KOPT-K1 (cell line): ENCODE measurements around the gene ZDHHC3.
A peak's percentile ranks its signal among the peaks of the same experiment; 100 is the strongest.

Experiments used
- H3K27ac ChIP-seq: fragments of 200-600 bp; sonication (generic); 2 replicates; pipeline ENCODE4 v1.5.1; 2016; ENCODE audit warnings: antibody characterized with exemption, mild to moderate bottlenecking, low read depth, low read length; ENCODE audit not compliant: poor library complexity, severe bottlenecking
- H3K36me3 ChIP-seq: fragments of 200-600 bp; sonication (generic); 2 replicates; pipeline ENCODE4 v1.5.1; 2017; ENCODE audit warnings: antibody characterized with exemption, mild to moderate bottlenecking, low read length, moderate library complexity; ENCODE audit not compliant: insufficient read depth
- H3K9me3 ChIP-seq: fragments of 200-600 bp; sonication (generic); 2 replicates; pipeline ENCODE4 v1.5.1; 2017; ENCODE audit warnings: antibody characterized with exemption, low read length, mild to moderate bottlenecking; ENCODE audit not compliant: insufficient read depth, poor library complexity, severe bottlenecking

ZDHHC3 gene

GRCh38 chr3:44976002-44976815 lies at the start of gene ZDHHC3, which contains the start of gene EXOSC7:
Gene ZDHHC3 (minus strand): TSS chr3:44976174. CDS start chr3:44959436, 16,738 bp downstream.
Gene EXOSC7 (plus strand): TSS chr3:44976244. CDS start chr3:44976278, 34 bp downstream.
- Histone ChIP-seq H3K27ac (peak within 1 kb of the TSS; percentile 84), H3K9me3 (no peaks in the 10 kb centered on the region), H3K36me3 (peaks cover 12% of the 10 kb centered on the region; the same call in 1 of the 2 replicates)

DNA sequence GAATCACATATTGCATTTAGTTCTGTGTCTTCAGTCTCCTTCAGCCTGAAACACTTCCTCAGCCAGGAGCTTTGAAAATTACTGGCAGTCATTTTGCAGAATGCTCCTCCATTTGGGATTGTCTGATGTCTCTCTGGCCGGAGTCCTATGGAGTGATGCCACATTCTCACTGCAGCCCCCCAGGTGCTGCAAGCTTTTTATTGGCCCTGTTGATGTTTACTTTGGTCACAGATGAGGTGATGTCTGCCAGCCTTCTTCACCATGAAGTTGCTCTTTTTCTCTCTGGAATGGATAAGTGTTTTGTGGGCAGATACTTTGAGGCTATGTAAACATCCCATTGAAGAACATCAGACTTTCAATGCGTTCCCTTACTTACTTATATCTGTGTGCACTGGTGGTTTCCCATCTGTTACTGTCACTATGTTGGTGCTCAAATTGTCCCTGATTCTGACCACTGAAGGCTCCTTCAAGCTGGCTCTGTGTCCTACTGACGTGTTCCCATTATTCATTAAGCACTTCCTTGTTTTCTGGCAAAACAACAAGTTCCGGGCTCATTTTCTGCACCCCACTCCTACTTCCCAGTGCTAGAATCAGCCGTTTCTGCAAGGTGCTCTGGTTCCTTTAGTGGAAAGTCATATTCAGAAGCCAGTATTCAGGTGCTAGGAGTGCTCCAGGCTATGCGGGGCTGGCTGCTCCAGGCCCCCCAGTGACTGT lies 48.7 kb upstream of the ZDHHC3 start:
- H3K9me3 ChIP-seq, result no peaks in the 10 kb centered on the region
- no peak overlapping the region for H3K27ac ChIP-seq

DNA sequence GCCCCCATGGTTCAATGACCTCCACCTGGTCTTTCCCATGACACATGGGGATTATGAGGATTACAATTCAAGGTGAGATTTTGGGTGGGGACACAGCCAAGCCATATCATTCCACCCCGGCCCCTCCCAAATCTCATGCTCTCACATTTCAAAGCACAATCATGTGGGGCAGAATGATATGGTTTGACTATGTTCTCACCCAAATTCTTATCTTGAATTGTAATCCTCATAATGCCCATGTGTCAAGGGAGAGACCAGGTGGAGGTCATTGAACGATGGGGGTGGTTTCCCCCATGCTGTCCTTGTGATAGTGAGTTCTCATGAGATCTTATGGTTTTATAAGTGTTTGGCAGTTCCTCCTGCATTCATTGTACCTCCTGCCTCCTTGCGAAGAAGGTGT lies 47.7 kb upstream of the ZDHHC3 start:
- Histone ChIP-seq H3K36me3 (no peaks in the 10 kb centered on the region), H3K27ac (no peak overlapping the region), H3K9me3 (no peaks in the 10 kb centered on the region)

More for the DNA sequence above, 48.7 kb upstream of the ZDHHC3 start:
- H3K36me3 ChIP-seq, result no peaks in the 10 kb centered on the region

- Histone ChIP-seq H3K9me3 (no peaks in the 10 kb centered on the region), H3K27ac (no peak overlapping the region), H3K36me3 (0 out of 2 replicates have a peak, but pooled peaks cover 8% of the 10 kb centered on the region)
Observed at GRCh38 chr3:45021524-45022297, 45.7 kb upstream of the ZDHHC3 start.

GRCh38 chr3:45020534-45020933 lies 44.6 kb upstream of the ZDHHC3 start:
- Histone ChIP-seq H3K36me3 (peaks cover 17% of the 10 kb centered on the region; the same call in 1 of the 2 replicates), H3K27ac (peak overlapping the region; percentile 6), H3K9me3 (no peaks in the 10 kb centered on the region)

DNA sequence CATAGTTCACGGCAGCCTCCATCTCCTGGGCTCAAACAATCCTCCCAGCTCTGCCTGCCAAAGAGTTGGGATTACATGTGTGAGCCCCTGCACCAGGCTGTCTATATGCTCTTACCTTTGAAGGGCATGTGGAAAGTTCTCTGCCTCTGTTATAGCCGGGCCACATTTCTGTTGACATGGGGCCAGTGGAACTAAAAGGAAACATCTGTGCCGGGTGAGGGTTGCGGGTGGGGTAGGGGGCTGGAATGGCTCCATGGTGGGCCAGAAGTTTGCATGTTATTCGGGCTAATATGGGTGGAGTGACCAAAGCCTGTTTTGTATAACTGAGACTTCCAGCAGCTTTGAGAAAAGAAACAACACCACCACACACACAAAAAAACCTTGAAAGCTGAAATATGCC lies 41.8 kb upstream of the ZDHHC3 start:
- Histone ChIP-seq H3K36me3 (peaks cover 37% of the 10 kb centered on the region), H3K9me3 (no peaks in the 10 kb centered on the region), H3K27ac (no peak overlapping the region)

DNA sequence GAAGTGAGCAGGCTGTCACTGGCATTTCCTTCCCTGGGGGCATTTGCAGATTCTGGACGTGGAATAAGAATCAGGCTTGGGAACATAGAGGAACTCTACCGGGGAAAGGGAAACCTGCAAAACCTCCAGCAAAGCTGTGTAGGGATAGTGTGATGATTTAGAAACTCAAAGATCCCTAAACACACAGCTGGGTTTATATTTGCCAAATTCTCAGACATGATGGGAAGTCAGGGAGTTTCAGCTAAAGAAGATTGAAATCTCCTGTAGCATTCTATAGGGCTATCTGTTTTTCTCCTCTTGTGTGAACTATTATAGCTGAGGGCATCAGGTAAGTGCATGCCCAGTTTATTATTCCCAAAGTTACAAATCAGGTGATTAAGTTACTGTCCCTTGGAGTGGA lies 40.9 kb upstream of the ZDHHC3 start:
- H3K27ac ChIP-seq, result no peak overlapping the region
- no peaks in the 10 kb centered on the region for H3K9me3 ChIP-seq
- H3K36me3 ChIP-seq, result peaks cover 46% of the 10 kb centered on the region

DNA sequence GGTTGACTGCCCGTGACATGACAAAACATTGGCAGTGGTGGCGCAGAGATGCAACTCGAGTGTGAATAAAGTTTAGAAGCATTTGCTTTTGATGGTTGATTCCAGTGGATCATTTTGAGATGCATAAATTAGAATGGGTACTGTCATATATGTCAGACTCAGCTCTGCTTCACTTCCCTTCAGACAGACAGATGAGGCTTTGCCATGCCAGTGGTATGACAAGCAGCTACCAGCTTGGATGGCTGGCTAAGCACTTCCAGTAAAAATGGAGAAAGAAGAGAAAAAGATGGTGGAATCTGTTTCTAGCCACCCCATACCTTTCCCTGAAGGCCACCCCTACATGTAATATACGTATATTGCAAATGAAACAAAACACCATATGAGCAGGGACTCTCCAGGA lies 36.6 kb upstream of the ZDHHC3 start:
- no peaks in the 10 kb centered on the region for H3K9me3 ChIP-seq
- no peak overlapping the region for H3K27ac ChIP-seq
- peaks cover 88% of the 10 kb centered on the region for H3K36me3 ChIP-seq

DNA sequence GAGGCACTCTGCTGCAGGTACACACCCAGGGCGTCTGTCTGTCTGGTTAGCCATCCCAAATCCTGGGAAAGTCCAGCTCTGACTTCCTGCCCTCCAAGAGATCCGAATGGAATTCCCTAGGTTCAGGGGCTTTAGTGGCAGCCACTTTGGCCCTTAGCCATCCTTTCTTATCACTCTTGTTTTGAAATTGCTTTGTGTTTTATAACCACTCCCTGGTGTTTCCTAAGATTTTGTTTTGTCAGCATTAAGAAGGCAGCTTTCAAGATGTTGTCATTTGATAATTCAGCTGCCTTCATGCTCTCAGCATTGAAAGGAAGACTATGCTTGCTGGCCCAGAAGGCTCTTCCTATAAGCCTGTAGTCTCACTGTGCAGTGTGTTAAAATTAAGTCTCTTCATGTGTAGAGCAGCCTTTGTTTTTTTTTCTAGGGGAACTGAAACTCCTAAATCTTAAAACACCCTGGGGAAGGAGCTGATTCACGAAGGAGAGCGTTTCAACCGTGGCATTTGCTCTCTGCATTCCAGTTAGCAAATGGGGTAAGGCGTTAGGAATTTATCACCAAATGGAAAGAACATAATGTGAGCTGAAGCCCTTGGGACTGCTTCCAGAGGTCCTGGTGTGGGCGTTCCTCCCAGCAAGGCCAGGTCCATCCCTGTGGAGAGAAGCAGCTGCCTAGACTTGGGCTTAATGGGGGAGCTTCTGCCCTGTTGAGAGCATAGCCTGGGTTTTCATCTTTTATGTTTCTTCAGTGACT lies 36.0 kb upstream of the ZDHHC3 start:
- Histone ChIP-seq H3K36me3 (peaks cover 88% of the 10 kb centered on the region), H3K27ac (no peak overlapping the region), H3K9me3 (no peaks in the 10 kb centered on the region)

DNA sequence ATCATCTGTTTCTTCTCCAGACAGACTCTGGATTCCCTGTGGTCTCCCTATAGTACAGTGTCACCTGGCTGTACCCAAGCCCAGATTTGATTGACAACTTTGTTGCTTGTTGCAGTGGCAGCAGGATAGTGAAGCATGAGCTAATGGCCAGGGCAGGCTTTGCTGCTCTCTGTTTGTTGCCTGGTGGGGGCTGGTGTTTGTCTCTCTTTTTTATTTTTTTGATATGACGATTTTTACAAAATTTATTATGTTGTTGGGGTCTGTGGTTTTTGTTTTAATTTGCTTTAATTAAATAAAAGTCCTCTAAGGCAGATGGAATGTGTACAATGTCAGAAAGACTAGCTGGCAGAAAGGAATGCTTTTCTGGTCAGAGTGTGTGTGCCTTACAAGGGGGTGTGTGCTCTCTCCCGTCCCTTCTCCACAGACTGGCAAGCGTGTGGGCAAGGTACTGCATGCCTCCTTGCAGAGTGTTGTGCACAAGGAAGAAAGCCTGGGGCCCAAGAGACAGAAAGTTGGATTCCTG lies 34.9 kb upstream of the ZDHHC3 start:
- H3K36me3 ChIP-seq, result peaks cover 84% of the 10 kb centered on the region
- no peak overlapping the region for H3K27ac ChIP-seq
- H3K9me3 ChIP-seq, result no peaks in the 10 kb centered on the region

DNA sequence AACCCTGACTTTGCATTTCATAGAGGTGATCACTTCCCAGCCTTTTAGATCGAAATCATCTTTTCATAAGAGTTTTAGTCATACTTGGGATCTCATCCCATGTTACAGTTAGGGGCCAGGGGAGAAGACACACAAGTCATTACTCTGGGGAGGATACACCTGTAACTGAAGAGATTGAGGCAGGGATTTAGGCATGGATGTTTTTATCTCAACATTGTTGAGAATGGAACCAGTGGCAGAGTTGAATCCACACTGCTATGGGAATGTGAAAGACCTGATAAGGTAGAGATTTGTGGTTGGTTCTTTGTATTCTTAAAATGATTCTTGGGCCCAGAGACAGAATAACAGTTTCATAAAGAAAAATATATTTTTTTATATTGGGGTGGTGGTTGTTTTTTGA lies 33.9 kb upstream of the ZDHHC3 start:
- Histone ChIP-seq H3K27ac (no peak overlapping the region), H3K36me3 (peaks cover 87% of the 10 kb centered on the region), H3K9me3 (peaks cover 4% of the 10 kb centered on the region)

- Histone ChIP-seq H3K27ac (no peak overlapping the region), H3K36me3 (peaks cover 91% of the 10 kb centered on the region), H3K9me3 (peaks cover 5% of the 10 kb centered on the region)
Observed at GRCh38 chr3:45008117-45008516, 32.1 kb upstream of the ZDHHC3 start.

DNA sequence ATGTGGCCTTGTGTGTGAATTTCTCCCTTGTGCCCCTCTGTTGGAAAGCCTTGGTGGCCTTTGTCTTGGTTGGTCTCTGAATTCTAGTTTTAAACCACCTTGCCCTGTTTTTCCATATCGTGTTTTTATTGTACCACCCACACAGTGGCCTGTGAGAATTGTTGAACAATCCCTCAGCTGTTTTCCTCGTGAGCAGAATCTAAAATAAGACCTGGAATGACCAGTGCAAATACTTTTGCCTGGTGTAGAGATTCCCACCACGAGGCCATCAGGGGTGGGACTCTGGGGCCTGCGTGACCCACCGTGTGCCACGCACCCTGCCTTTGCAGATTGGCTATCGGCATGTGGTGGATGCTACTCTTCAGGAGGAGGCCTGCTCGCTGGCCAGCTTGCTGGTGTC lies 31.1 kb upstream of the ZDHHC3 start:
- Histone ChIP-seq H3K27ac (no peak overlapping the region), H3K36me3 (peaks cover 91% of the 10 kb centered on the region), H3K9me3 (peaks cover 5% of the 10 kb centered on the region)

- no peak overlapping the region for H3K27ac ChIP-seq
- H3K9me3 ChIP-seq, result peaks cover 5% of the 10 kb centered on the region
- H3K36me3 ChIP-seq, result peaks cover 92% of the 10 kb centered on the region
Observed at GRCh38 chr3:45003859-45004258, 27.9 kb upstream of the ZDHHC3 start.
